Measurements from ENCODE around the gene ABCG2.
A peak's percentile ranks its signal among the peaks of the same experiment; 100 is the strongest.
"Not testable (repeated sequence)": the region's sequence is repeated elsewhere in the genome, so short reads cannot be mapped to it uniquely, and the experiment has no call there.

The ABCG2 gene

GRCh38 chr4:88162626-88163025 is 4.2 kb upstream of the ABCG2 start:
- H3K9ac ChIP-seq (ENCODE audit: low read depth, low read length): no peak overlapping the region
- no peaks in the 10 kb centered on the region for H3K9me3 ChIP-seq (ENCODE audit: insufficient read depth, low read depth, low read length)
- no peak overlapping the region for H3K4me3 ChIP-seq (ENCODE audit: low read length)
- H3K27me3 ChIP-seq (ENCODE audit: insufficient read depth, low read length): peaks cover 25% of the 10 kb centered on the region
- peaks cover 23% of the 10 kb centered on the region for H3K4me1 ChIP-seq (ENCODE audit: insufficient read depth, low read length)
- H3K27ac ChIP-seq (ENCODE audit: low read length): no peak overlapping the region
- H3K36me3 ChIP-seq (ENCODE audit: insufficient read depth, low read depth, low read length): no peaks in the 10 kb centered on the region

- H3K9me3 ChIP-seq (ENCODE audit: insufficient read depth, low read depth, low read length): no peaks in the 10 kb centered on the region
- no peaks in the 10 kb centered on the region for H3K36me3 ChIP-seq (ENCODE audit: insufficient read depth, low read depth, low read length)
- no peak overlapping the region for H3K27ac ChIP-seq (ENCODE audit: low read length)
- peaks cover 38% of the 10 kb centered on the region for H3K27me3 ChIP-seq (ENCODE audit: insufficient read depth, low read length)
- peak overlapping the region; percentile 45; the same call in 1 of the 2 replicates for H3K9ac ChIP-seq (ENCODE audit: low read depth, low read length)
- peak overlapping the region; percentile 80 for H3K4me3 ChIP-seq (ENCODE audit: low read length)
- H3K4me1 ChIP-seq (ENCODE audit: insufficient read depth, low read length): peaks cover 23% of the 10 kb centered on the region
These were observed 838 bp upstream of the ABCG2 start for GRCh38 chr4:88159229-88159725.

- peaks cover 16% of the 10 kb centered on the region for H3K4me1 ChIP-seq (ENCODE audit: insufficient read depth, low read length)
- no peak overlapping the region for H3K27ac ChIP-seq (ENCODE audit: low read length)
- peaks cover 38% of the 10 kb centered on the region for H3K27me3 ChIP-seq (ENCODE audit: insufficient read depth, low read length)
- H3K36me3 ChIP-seq (ENCODE audit: insufficient read depth, low read depth, low read length): no peaks in the 10 kb centered on the region
- H3K9ac ChIP-seq (ENCODE audit: low read depth, low read length): peak overlapping the region; percentile 45; the same call in 1 of the 2 replicates
- H3K9me3 ChIP-seq (ENCODE audit: insufficient read depth, low read depth, low read length): no peaks in the 10 kb centered on the region
- peak overlapping the region; percentile 80 for H3K4me3 ChIP-seq (ENCODE audit: low read length)
These were observed 376 bp downstream of the ABCG2 start for GRCh38 chr4:88158038-88158488.

- not testable (repeated sequence) for H3K9ac ChIP-seq (ENCODE audit: low read depth, low read length); H3K36me3 ChIP-seq (ENCODE audit: insufficient read depth, low read depth, low read length); H3K9me3 ChIP-seq (ENCODE audit: insufficient read depth, low read depth, low read length); H3K4me3 ChIP-seq (ENCODE audit: low read length); H3K27ac ChIP-seq (ENCODE audit: low read length)
- H3K4me1 ChIP-seq (ENCODE audit: insufficient read depth, low read length): peaks cover 11% of the 10 kb centered on the region
- H3K27me3 ChIP-seq (ENCODE audit: insufficient read depth, low read length): peaks cover 10% of the 10 kb centered on the region
These were observed 6.1 kb downstream of the ABCG2 start for GRCh38 chr4:88152331-88152730.

GRCh38 chr4:88148560-88148959 is 9.9 kb downstream of the ABCG2 start:
- no peaks in the 10 kb centered on the region for H3K27me3 ChIP-seq (ENCODE audit: insufficient read depth, low read length)
- H3K9ac ChIP-seq (ENCODE audit: low read depth, low read length): no peak overlapping the region
- no peaks in the 10 kb centered on the region for H3K9me3 ChIP-seq (ENCODE audit: insufficient read depth, low read depth, low read length)
- no peaks in the 10 kb centered on the region for H3K36me3 ChIP-seq (ENCODE audit: insufficient read depth, low read depth, low read length)
- no peak overlapping the region for H3K27ac ChIP-seq (ENCODE audit: low read length)
- peaks cover 21% of the 10 kb centered on the region for H3K4me1 ChIP-seq (ENCODE audit: insufficient read depth, low read length)
- no peak overlapping the region for H3K4me3 ChIP-seq (ENCODE audit: low read length)

- H3K4me3 ChIP-seq (ENCODE audit: low read length): no peak overlapping the region
- peaks cover 27% of the 10 kb centered on the region for H3K4me1 ChIP-seq (ENCODE audit: insufficient read depth, low read length)
- no peaks in the 10 kb centered on the region for H3K27me3 ChIP-seq (ENCODE audit: insufficient read depth, low read length)
- H3K36me3 ChIP-seq (ENCODE audit: insufficient read depth, low read depth, low read length): no peaks in the 10 kb centered on the region
- H3K27ac ChIP-seq (ENCODE audit: low read length): no peak overlapping the region
- H3K9ac ChIP-seq (ENCODE audit: low read depth, low read length): no peak overlapping the region
- H3K9me3 ChIP-seq (ENCODE audit: insufficient read depth, low read depth, low read length): no peaks in the 10 kb centered on the region
These were observed 10.6 kb downstream of the ABCG2 start for GRCh38 chr4:88147799-88148217.

GRCh38 chr4:88146891-88147290 is 11.5 kb downstream of the ABCG2 start:
- H3K27ac ChIP-seq (ENCODE audit: low read length): no peak overlapping the region
- no peak overlapping the region for H3K4me3 ChIP-seq (ENCODE audit: low read length)
- no peaks in the 10 kb centered on the region for H3K36me3 ChIP-seq (ENCODE audit: insufficient read depth, low read depth, low read length)
- H3K9me3 ChIP-seq (ENCODE audit: insufficient read depth, low read depth, low read length): no peaks in the 10 kb centered on the region
- H3K9ac ChIP-seq (ENCODE audit: low read depth, low read length): no peak overlapping the region
- peaks cover 23% of the 10 kb centered on the region for H3K4me1 ChIP-seq (ENCODE audit: insufficient read depth, low read length)
- H3K27me3 ChIP-seq (ENCODE audit: insufficient read depth, low read length): no peaks in the 10 kb centered on the region

GRCh38 chr4:88144866-88145300 is 13.6 kb downstream of the ABCG2 start:
- no peak overlapping the region for H3K9ac ChIP-seq (ENCODE audit: low read depth, low read length)
- no peak overlapping the region for H3K27ac ChIP-seq (ENCODE audit: low read length)

GRCh38 chr4:88144048-88144447 is 14.4 kb downstream of the ABCG2 start:
- no peaks in the 10 kb centered on the region for H3K27me3 ChIP-seq (ENCODE audit: insufficient read depth, low read length)
- no peak overlapping the region for H3K27ac ChIP-seq (ENCODE audit: low read length)

More at GRCh38 chr4:88144866-88145300, 13.6 kb downstream of the ABCG2 start:
- Histone ChIP-seq H3K4me1 (ENCODE audit: insufficient read depth, low read length) (peaks cover 25% of the 10 kb centered on the region), H3K27me3 (ENCODE audit: insufficient read depth, low read length) (no peaks in the 10 kb centered on the region), H3K36me3 (ENCODE audit: insufficient read depth, low read depth, low read length) (no peaks in the 10 kb centered on the region), H3K9me3 (ENCODE audit: insufficient read depth, low read depth, low read length) (no peaks in the 10 kb centered on the region), H3K4me3 (ENCODE audit: low read length) (no peak overlapping the region)

GRCh38 chr4:88143504-88143903 is 14.9 kb downstream of the ABCG2 start:
- no peaks in the 10 kb centered on the region for H3K36me3 ChIP-seq (ENCODE audit: insufficient read depth, low read depth, low read length)
- no peaks in the 10 kb centered on the region for H3K9me3 ChIP-seq (ENCODE audit: insufficient read depth, low read depth, low read length)
- H3K4me1 ChIP-seq (ENCODE audit: insufficient read depth, low read length): peaks cover 25% of the 10 kb centered on the region
- no peak overlapping the region for H3K9ac ChIP-seq (ENCODE audit: low read depth, low read length)
- no peak overlapping the region for H3K27ac ChIP-seq (ENCODE audit: low read length)
- no peak overlapping the region for H3K4me3 ChIP-seq (ENCODE audit: low read length)
- H3K27me3 ChIP-seq (ENCODE audit: insufficient read depth, low read length): no peaks in the 10 kb centered on the region

More at GRCh38 chr4:88144048-88144447, 14.4 kb downstream of the ABCG2 start:
- Histone ChIP-seq H3K9me3 (ENCODE audit: insufficient read depth, low read depth, low read length) (no peaks in the 10 kb centered on the region), H3K4me3 (ENCODE audit: low read length) (no peak overlapping the region; the same call in 1 of the 2 replicates), H3K4me1 (ENCODE audit: insufficient read depth, low read length) (peaks cover 25% of the 10 kb centered on the region), H3K36me3 (ENCODE audit: insufficient read depth, low read depth, low read length) (no peaks in the 10 kb centered on the region), H3K9ac (ENCODE audit: low read depth, low read length) (no peak overlapping the region)

GRCh38 chr4:88138561-88138960 is 19.9 kb downstream of the ABCG2 start:
- no peak overlapping the region for H3K4me3 ChIP-seq (ENCODE audit: low read length)
- no peaks in the 10 kb centered on the region for H3K9me3 ChIP-seq (ENCODE audit: insufficient read depth, low read depth, low read length)
- H3K4me1 ChIP-seq (ENCODE audit: insufficient read depth, low read length): peaks cover 9% of the 10 kb centered on the region
- H3K36me3 ChIP-seq (ENCODE audit: insufficient read depth, low read depth, low read length): no peaks in the 10 kb centered on the region
- no peaks in the 10 kb centered on the region for H3K27me3 ChIP-seq (ENCODE audit: insufficient read depth, low read length)
- H3K9ac ChIP-seq (ENCODE audit: low read depth, low read length): no peak overlapping the region
- no peak overlapping the region for H3K27ac ChIP-seq (ENCODE audit: low read length)

- H3K4me3 ChIP-seq (ENCODE audit: low read length): no peak overlapping the region
- H3K4me1 ChIP-seq (ENCODE audit: insufficient read depth, low read length): peaks cover 4% of the 10 kb centered on the region; the same call in 1 of the 2 replicates
- no peaks in the 10 kb centered on the region for H3K9me3 ChIP-seq (ENCODE audit: insufficient read depth, low read depth, low read length)
- no peak overlapping the region for H3K9ac ChIP-seq (ENCODE audit: low read depth, low read length)
- H3K36me3 ChIP-seq (ENCODE audit: insufficient read depth, low read depth, low read length): no peaks in the 10 kb centered on the region
- H3K27ac ChIP-seq (ENCODE audit: low read length): no peak overlapping the region
- H3K27me3 ChIP-seq (ENCODE audit: insufficient read depth, low read length): no peaks in the 10 kb centered on the region
These were observed 21.3 kb downstream of the ABCG2 start for GRCh38 chr4:88137112-88137511.

Measured in iPS-20b (cell line).